Measurements from ENCODE around the gene CCSAP.
"Not testable (repeated sequence)": the region's sequence is repeated elsewhere in the genome, so short reads cannot be mapped to it uniquely, and the experiment has no call there.

The CCSAP gene

GRCh38 chr1:229303855-229304254 is 39.0 kb downstream of the CCSAP start:
- Histone ChIP-seq H3K36me3 (ENCODE audit: insufficient read depth, low read length) (peaks cover 13% of the 10 kb centered on the region), H3K27me3 (ENCODE audit: insufficient read depth, low read length) (no peaks in the 10 kb centered on the region)

GRCh38 chr1:229302740-229303139 is 40.1 kb downstream of the CCSAP start:
- H3K79me2 ChIP-seq (ENCODE audit: control insufficient read depth, insufficient read depth, low read length, unreplicated experiment) = no peaks in the 10 kb centered on the region
- H2AFZ ChIP-seq (ENCODE audit: low read length, unreplicated experiment) = no peak overlapping the region
- H3K27ac ChIP-seq (ENCODE audit: low read depth, low read length) = no peak overlapping the region
- peaks cover 14% of the 10 kb centered on the region for H3K36me3 ChIP-seq (ENCODE audit: insufficient read depth, low read length)
- no peaks in the 10 kb centered on the region for H3K4me1 ChIP-seq (ENCODE audit: control insufficient read depth, insufficient read depth, low read length, unreplicated experiment)
- no peak overlapping the region for H3K4me3 ChIP-seq (ENCODE audit: low read depth, low read length)
- no peaks in the 10 kb centered on the region for H3K27me3 ChIP-seq (ENCODE audit: insufficient read depth, low read length)

More at GRCh38 chr1:229303855-229304254, 39.0 kb downstream of the CCSAP start:
- Histone ChIP-seq H2AFZ (ENCODE audit: low read length, unreplicated experiment) (no peak overlapping the region), H3K79me2 (ENCODE audit: control insufficient read depth, insufficient read depth, low read length, unreplicated experiment) (no peaks in the 10 kb centered on the region), H3K4me1 (ENCODE audit: control insufficient read depth, insufficient read depth, low read length, unreplicated experiment) (no peaks in the 10 kb centered on the region), H3K27ac (ENCODE audit: low read depth, low read length) (no peak overlapping the region), H3K4me3 (ENCODE audit: low read depth, low read length) (peak overlapping the region; percentile 27; the same call in 1 of the 2 replicates)

- Histone ChIP-seq H3K27me3 (ENCODE audit: insufficient read depth, low read length) (no peaks in the 10 kb centered on the region), H2AFZ (ENCODE audit: low read length, unreplicated experiment) (no peak overlapping the region), H3K27ac (ENCODE audit: low read depth, low read length) (no peak overlapping the region), H3K4me3 (ENCODE audit: low read depth, low read length) (no peak overlapping the region), H3K36me3 (ENCODE audit: insufficient read depth, low read length) (peaks cover 14% of the 10 kb centered on the region), H3K79me2 (ENCODE audit: control insufficient read depth, insufficient read depth, low read length, unreplicated experiment) (no peaks in the 10 kb centered on the region), H3K4me1 (ENCODE audit: control insufficient read depth, insufficient read depth, low read length, unreplicated experiment) (peaks cover 5% of the 10 kb centered on the region)
Observed at GRCh38 chr1:229300099-229300757, 42.6 kb downstream of the CCSAP start.

- no peak overlapping the region for H3K4me3 ChIP-seq (ENCODE audit: low read depth, low read length)
- no peak overlapping the region for H2AFZ ChIP-seq (ENCODE audit: low read length, unreplicated experiment)
- no peak overlapping the region for H3K27ac ChIP-seq (ENCODE audit: low read depth, low read length)
- peaks cover 5% of the 10 kb centered on the region for H3K4me1 ChIP-seq (ENCODE audit: control insufficient read depth, insufficient read depth, low read length, unreplicated experiment)
- no peaks in the 10 kb centered on the region for H3K27me3 ChIP-seq (ENCODE audit: insufficient read depth, low read length)
- no peaks in the 10 kb centered on the region for H3K79me2 ChIP-seq (ENCODE audit: control insufficient read depth, insufficient read depth, low read length, unreplicated experiment)
- H3K36me3 ChIP-seq (ENCODE audit: insufficient read depth, low read length) = peaks cover 9% of the 10 kb centered on the region
Observed at GRCh38 chr1:229298887-229299503, 43.9 kb downstream of the CCSAP start.

- H2AFZ ChIP-seq (ENCODE audit: low read length, unreplicated experiment) = no peak overlapping the region
- H3K36me3 ChIP-seq (ENCODE audit: insufficient read depth, low read length) = peaks cover 9% of the 10 kb centered on the region; the same call in 1 of the 2 replicates
- H3K27ac ChIP-seq (ENCODE audit: low read depth, low read length) = no peak overlapping the region
- no peaks in the 10 kb centered on the region for H3K79me2 ChIP-seq (ENCODE audit: control insufficient read depth, insufficient read depth, low read length, unreplicated experiment)
- no peak overlapping the region for H3K4me3 ChIP-seq (ENCODE audit: low read depth, low read length)
- peaks cover 5% of the 10 kb centered on the region for H3K4me1 ChIP-seq (ENCODE audit: control insufficient read depth, insufficient read depth, low read length, unreplicated experiment)
- no peaks in the 10 kb centered on the region for H3K27me3 ChIP-seq (ENCODE audit: insufficient read depth, low read length)
Observed at GRCh38 chr1:229298420-229298819, 44.4 kb downstream of the CCSAP start.

- H3K4me1 ChIP-seq (ENCODE audit: control insufficient read depth, insufficient read depth, low read length, unreplicated experiment) = peaks cover 5% of the 10 kb centered on the region
- H3K27me3 ChIP-seq (ENCODE audit: insufficient read depth, low read length) = no peaks in the 10 kb centered on the region
- no peaks in the 10 kb centered on the region for H3K79me2 ChIP-seq (ENCODE audit: control insufficient read depth, insufficient read depth, low read length, unreplicated experiment)
- no peak overlapping the region for H3K4me3 ChIP-seq (ENCODE audit: low read depth, low read length)
- H2AFZ ChIP-seq (ENCODE audit: low read length, unreplicated experiment) = no peak overlapping the region
- peaks cover 9% of the 10 kb centered on the region; the same call in 1 of the 2 replicates for H3K36me3 ChIP-seq (ENCODE audit: insufficient read depth, low read length)
- H3K27ac ChIP-seq (ENCODE audit: low read depth, low read length) = no peak overlapping the region
Observed at GRCh38 chr1:229297746-229298145, 45.1 kb downstream of the CCSAP start.

- Histone ChIP-seq H3K79me2 (ENCODE audit: control insufficient read depth, insufficient read depth, low read length, unreplicated experiment) (no peaks in the 10 kb centered on the region), H3K4me1 (ENCODE audit: control insufficient read depth, insufficient read depth, low read length, unreplicated experiment) (peaks cover 5% of the 10 kb centered on the region), H3K36me3 (ENCODE audit: insufficient read depth, low read length) (peaks cover 10% of the 10 kb centered on the region; the same call in 1 of the 2 replicates), H3K4me3 (ENCODE audit: low read depth, low read length) (no peak overlapping the region), H2AFZ (ENCODE audit: low read length, unreplicated experiment) (no peak overlapping the region), H3K27ac (ENCODE audit: low read depth, low read length) (no peak overlapping the region), H3K27me3 (ENCODE audit: insufficient read depth, low read length) (no peaks in the 10 kb centered on the region)
Observed at GRCh38 chr1:229296541-229296941, 46.3 kb downstream of the CCSAP start.

GRCh38 chr1:229295745-229296144 is 47.1 kb downstream of the CCSAP start:
- Histone ChIP-seq H3K36me3 (ENCODE audit: insufficient read depth, low read length) (peaks cover 18% of the 10 kb centered on the region; the same call in 1 of the 2 replicates), H3K27me3 (ENCODE audit: insufficient read depth, low read length) (no peaks in the 10 kb centered on the region), H3K4me1 (ENCODE audit: control insufficient read depth, insufficient read depth, low read length, unreplicated experiment) (peaks cover 5% of the 10 kb centered on the region), H2AFZ (ENCODE audit: low read length, unreplicated experiment) (no peak overlapping the region), H3K79me2 (ENCODE audit: control insufficient read depth, insufficient read depth, low read length, unreplicated experiment) (no peaks in the 10 kb centered on the region), H3K4me3 (ENCODE audit: low read depth, low read length) (no peak overlapping the region), H3K27ac (ENCODE audit: low read depth, low read length) (no peak overlapping the region)

GRCh38 chr1:229293528-229294204 is 49.2 kb downstream of the CCSAP start:
- Histone ChIP-seq H3K4me3 (ENCODE audit: low read depth, low read length) (no peak overlapping the region), H3K4me1 (ENCODE audit: control insufficient read depth, insufficient read depth, low read length, unreplicated experiment) (peaks cover 5% of the 10 kb centered on the region), H3K36me3 (ENCODE audit: insufficient read depth, low read length) (peaks cover 13% of the 10 kb centered on the region; the same call in 1 of the 2 replicates)

GRCh38 chr1:229291686-229292085 is 51.2 kb downstream of the CCSAP start:
- not testable (repeated sequence) for H3K4me1 ChIP-seq (ENCODE audit: control insufficient read depth, insufficient read depth, low read length, unreplicated experiment); H3K4me3 ChIP-seq (ENCODE audit: low read depth, low read length); H2AFZ ChIP-seq (ENCODE audit: low read length, unreplicated experiment); H3K27me3 ChIP-seq (ENCODE audit: insufficient read depth, low read length); H3K79me2 ChIP-seq (ENCODE audit: control insufficient read depth, insufficient read depth, low read length, unreplicated experiment); H3K27ac ChIP-seq (ENCODE audit: low read depth, low read length)
- peaks cover 13% of the 10 kb centered on the region; the same call in 1 of the 2 replicates for H3K36me3 ChIP-seq (ENCODE audit: insufficient read depth, low read length)

More at GRCh38 chr1:229293528-229294204, 49.2 kb downstream of the CCSAP start:
- H3K27ac ChIP-seq (ENCODE audit: low read depth, low read length) = no peak overlapping the region
- no peak overlapping the region for H2AFZ ChIP-seq (ENCODE audit: low read length, unreplicated experiment)
- H3K27me3 ChIP-seq (ENCODE audit: insufficient read depth, low read length) = no peaks in the 10 kb centered on the region
- H3K79me2 ChIP-seq (ENCODE audit: control insufficient read depth, insufficient read depth, low read length, unreplicated experiment) = no peaks in the 10 kb centered on the region

Measured in ACC112 (cell line).